Left lung (tissue), 10 donors: ENCODE measurements around the gene OR4D2. TPM values are rescaled to one million over a fixed set of nuclear protein-coding genes. Genes with fewer than 3 reads are reported as not detected.

ENCODE experiments used
- ATAC-seq: fragments of 200-7000 bp; cut with Tn5 transposase; one replicate; pipeline ENCODE4 v1.9.1; 2020; ENCODE audit warnings: moderate library complexity
- DNase-seq, 4 donors: peaks; one replicate each; pipeline ENCODE4 v3.0.0-alpha.2; 2013 to 2020
- H3K27ac ChIP-seq, 2 donors: fragments of 200-600 bp; sonication (generic) in 1 of 2; one replicate each; pipeline versions ENCODE4 v1.5.0 to v1.8.0; 2020 to 2021
- H3K27me3 ChIP-seq, 2 donors: fragments of 200-600 bp; sonication (generic) in 1 of 2; one replicate each; pipeline versions ENCODE4 v1.5.0 to v1.8.0; 2020 to 2021
- H3K36me3 ChIP-seq, 2 donors: fragments of 200-600 bp; sonication (generic) in 1 of 2; one replicate each; pipeline versions ENCODE4 v1.5.0 to v1.8.0; 2020 to 2021
- H3K4me1 ChIP-seq, 2 donors: fragments of 200-600 bp; one replicate each; pipeline ENCODE4 v1.8.0; 2021
- H3K4me3 ChIP-seq, 2 donors: fragments of 200-600 bp; sonication (generic) in 1 of 2; one replicate each; pipeline versions ENCODE4 v1.5.0 to v1.8.0; 2020 to 2021; ENCODE audit warnings: mild to moderate bottlenecking in 1 of 2
- H3K9me3 ChIP-seq, 2 donors: fragments of 200-600 bp; sonication (generic) in 1 of 2; one replicate each; pipeline versions ENCODE4 v1.5.0 to v1.8.0; 2020 to 2021
- intact Hi-C, 2 donors: fragments of 100-400 bp; cut with DNase I; formaldehyde crosslinking; loops; one replicate each; pipeline versions ENCODE4 v1.11.2 to v1.14.2; 2022
- polyA plus RNA-seq, 6 donors: library from polyadenylated mRNA; unstranded; fragments of 120-200 nt; gene quantifications; one replicate each; pipeline ENCODE4 v1.2.1, GENCODE V29; 2013; ENCODE audit not compliant: insufficient read length in 6 of 6
- total RNA-seq, 2 donors: library from RNA; stranded (reverse); fragmentation: NEBNext Ultra II Directional; extraction: Animal tissue kit (Norgen Biotek cat#: 25700); gene quantifications; one replicate each; pipeline ENCODE4 v1.2.1, GENCODE V29; 2021
- TF ChIP-seq, protein P1 (sequence below), 2 donors: fragments of 200-600 bp; sonication (generic) in 1 of 2; IDR thresholded peaks; one replicate each; pipeline versions ENCODE4 v1.5.0 to v1.8.0; 2021; ENCODE audit warnings: antibody characterized with exemption in 2 of 2
- donor health status: DM: no; HTN: yes; CAD: no.
- donor health status: DM: no; HTN: no; CAD: no.

The OR4D2 gene
- total and polyA plus RNA-seq, 8 donors: not detected

DNA sequence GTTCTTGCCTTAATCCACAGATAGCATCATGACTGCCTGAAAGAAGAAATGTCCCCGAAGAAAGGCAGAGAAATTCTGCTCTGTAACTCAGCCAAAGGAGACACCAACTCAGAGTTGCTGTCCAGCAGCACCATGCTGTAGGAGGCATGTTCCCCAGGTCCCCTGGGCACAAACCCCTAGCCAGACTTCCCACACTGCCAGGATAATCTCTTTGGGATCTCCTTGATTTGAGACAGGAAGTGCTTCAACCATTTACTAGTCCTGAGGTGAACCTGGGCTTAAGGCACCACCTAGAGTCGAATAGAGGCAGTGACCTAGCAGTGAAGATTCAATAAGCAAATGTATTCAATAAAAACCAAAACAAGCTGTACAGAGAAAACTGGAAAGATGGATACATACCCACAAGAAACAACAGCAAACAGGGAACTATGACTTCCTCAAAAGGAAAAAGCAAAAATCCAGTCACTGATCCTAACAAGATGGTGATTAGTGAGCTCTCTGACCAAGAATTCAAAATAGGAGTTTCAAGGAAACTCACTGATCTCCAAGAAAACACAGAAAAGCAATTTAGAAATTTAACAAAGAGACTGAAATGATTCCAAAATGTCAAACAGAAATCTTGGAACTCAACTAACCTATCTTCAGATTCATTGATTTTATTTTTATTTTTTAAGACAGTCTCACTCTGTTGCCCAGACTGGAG lies 5.7 kb downstream of the OR4D2 start:
- ATAC-seq (peak; percentile 39), DNase-seq (no peak)
- intact Hi-C loops: no loop called here
- Histone ChIP-seq H3K9me3 (no peaks in the 10 kb centered on the region), H3K4me1 (no peaks in the 10 kb centered on the region), H3K27ac (no peak overlapping the region), H3K27me3 (peaks cover 0 to 23% of the 10 kb centered on the region in 2 donors), H3K4me3 (no peak overlapping the region), H3K36me3 (no peaks in the 10 kb centered on the region)
- TF ChIP-seq, protein P1, sequence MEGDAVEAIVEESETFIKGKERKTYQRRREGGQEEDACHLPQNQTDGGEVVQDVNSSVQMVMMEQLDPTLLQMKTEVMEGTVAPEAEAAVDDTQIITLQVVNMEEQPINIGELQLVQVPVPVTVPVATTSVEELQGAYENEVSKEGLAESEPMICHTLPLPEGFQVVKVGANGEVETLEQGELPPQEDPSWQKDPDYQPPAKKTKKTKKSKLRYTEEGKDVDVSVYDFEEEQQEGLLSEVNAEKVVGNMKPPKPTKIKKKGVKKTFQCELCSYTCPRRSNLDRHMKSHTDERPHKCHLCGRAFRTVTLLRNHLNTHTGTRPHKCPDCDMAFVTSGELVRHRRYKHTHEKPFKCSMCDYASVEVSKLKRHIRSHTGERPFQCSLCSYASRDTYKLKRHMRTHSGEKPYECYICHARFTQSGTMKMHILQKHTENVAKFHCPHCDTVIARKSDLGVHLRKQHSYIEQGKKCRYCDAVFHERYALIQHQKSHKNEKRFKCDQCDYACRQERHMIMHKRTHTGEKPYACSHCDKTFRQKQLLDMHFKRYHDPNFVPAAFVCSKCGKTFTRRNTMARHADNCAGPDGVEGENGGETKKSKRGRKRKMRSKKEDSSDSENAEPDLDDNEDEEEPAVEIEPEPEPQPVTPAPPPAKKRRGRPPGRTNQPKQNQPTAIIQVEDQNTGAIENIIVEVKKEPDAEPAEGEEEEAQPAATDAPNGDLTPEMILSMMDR (IDR thresholded peaks at IDR 0.05): peak; percentile 16 to 21

DNA sequence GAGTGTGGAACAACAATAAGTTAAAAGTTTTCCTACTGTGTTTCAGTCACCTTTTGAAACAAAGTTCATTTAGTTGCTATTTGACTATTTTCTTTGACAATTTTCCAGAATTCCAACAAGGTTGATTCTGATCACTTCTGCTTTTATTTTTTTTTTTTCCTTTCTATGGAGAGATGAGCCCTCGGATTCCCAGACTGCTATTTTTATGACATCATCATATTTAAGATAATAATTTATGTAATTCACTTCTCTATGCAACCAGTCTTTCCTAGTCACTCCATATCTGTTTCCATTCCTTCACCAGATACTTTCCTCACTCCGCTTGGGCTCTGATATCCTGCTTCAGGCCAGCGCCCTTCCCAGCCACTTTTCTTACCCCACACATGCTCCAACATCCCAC lies 8.1 kb downstream of the OR4D2 start:
- ATAC-seq (no peak), DNase-seq (no peak)
- intact Hi-C loops: no loop called here
- Histone ChIP-seq H3K9me3 (no peaks in the 10 kb centered on the region), H3K27ac (no peak overlapping the region), H3K4me1 (no peaks in the 10 kb centered on the region), H3K27me3 (peaks cover 0 to 16% of the 10 kb centered on the region in 2 donors), H3K4me3 (no peak overlapping the region), H3K36me3 (no peaks in the 10 kb centered on the region)
- TF ChIP-seq, protein P1 (IDR thresholded peaks at IDR 0.05): no peak

DNA sequence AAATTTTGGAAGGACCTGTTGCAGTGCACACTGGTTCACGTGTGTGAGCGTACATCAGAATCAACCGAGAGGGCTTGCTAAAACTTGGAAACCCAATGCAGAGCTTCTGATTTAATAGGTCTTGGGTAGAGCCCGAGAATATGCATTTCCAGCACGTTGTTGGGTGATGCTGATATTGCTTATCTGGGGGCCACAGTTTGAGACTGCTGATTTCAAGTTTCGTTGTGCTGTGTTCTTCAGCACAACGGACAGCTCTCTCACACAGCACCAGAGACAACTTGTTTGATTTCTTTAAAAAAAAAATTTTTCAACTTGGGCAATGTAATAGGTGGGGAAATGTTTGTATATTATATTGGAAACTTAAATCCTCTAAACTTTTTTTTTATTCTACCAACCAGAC lies 9.4 kb downstream of the OR4D2 start:
- TF ChIP-seq, protein P1 (IDR thresholded peaks at IDR 0.05): no peak
- H3K27me3 ChIP-seq: peaks cover 0 to 16% of the 10 kb centered on the region in 2 donors
- ATAC-seq: no peak
- H3K4me1 ChIP-seq: no peaks in the 10 kb centered on the region
- H3K27ac ChIP-seq: no peak overlapping the region
- H3K36me3 ChIP-seq: no peaks in the 10 kb centered on the region
- H3K9me3 ChIP-seq: no peaks in the 10 kb centered on the region
- intact Hi-C loops: no loop called here
- peak in 1 of 4 donors; percentile 7 for DNase-seq
- no peak overlapping the region for H3K4me3 ChIP-seq

DNA sequence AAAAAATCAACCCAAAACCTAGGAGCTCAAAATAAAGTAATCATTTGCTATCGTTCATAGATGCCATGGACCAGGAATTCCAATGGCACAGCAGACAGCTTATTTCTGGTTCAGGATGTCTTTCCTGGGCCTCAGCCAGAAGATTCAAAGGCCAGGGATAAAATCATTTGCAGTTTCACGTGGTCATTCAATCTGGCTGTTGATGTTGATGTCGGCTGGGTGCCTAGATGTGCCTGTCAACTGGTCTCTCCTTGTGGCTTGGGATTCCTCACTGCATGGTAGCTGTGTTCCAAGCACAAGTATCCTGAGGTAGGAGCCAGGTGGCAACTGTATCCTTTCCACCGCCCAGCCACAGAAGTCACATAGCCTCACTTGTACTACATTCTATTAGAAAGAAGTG lies 15.0 kb downstream of the OR4D2 start:
- no peaks in the 10 kb centered on the region for H3K36me3 ChIP-seq
- H3K27ac ChIP-seq: no peak overlapping the region
- no peak for DNase-seq
- intact Hi-C loops: no loop called here
- H3K4me3 ChIP-seq: no peak overlapping the region
- no peaks in the 10 kb centered on the region for H3K4me1 ChIP-seq
- TF ChIP-seq, protein P1 (IDR thresholded peaks at IDR 0.05): no peak
- no peaks in the 10 kb centered on the region for H3K9me3 ChIP-seq
- ATAC-seq: no peak
- peaks cover 0 to 8% of the 10 kb centered on the region in 2 donors for H3K27me3 ChIP-seq

DNA sequence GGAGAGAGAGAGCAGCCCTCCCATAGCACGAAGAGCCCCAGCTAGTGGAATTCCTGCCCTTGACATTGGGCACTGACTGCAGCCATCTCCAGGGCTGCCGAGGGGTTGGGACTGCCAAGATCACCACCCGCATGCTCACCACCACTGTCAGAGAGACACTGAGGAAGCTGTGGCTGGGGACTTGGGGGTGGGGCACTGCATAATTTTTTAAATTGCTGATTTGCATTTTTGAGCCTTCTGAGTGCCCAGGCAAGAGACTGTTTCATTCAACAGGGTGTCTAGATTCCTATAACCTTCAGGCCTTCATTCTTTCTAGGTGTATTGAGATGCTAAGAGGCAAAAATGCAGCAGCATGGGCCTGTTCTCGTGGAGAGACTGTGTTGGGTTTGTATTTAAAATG lies 16.7 kb downstream of the OR4D2 start:
- intact Hi-C loops: no loop called here
- Histone ChIP-seq H3K4me3 (no peak overlapping the region), H3K9me3 (no peaks in the 10 kb centered on the region), H3K36me3 (no peaks in the 10 kb centered on the region), H3K4me1 (no peaks in the 10 kb centered on the region), H3K27ac (no peak overlapping the region), H3K27me3 (peaks cover 0 to 3% of the 10 kb centered on the region in 2 donors)
- TF ChIP-seq, protein P1 (IDR thresholded peaks at IDR 0.05): no peak
- DNase-seq (no peak), ATAC-seq (no peak)
